ENCODE measurements around the gene C1QTNF9B.
"Not testable (repeated sequence)": the region's sequence is repeated elsewhere in the genome, so short reads cannot be mapped to it uniquely, and the experiment has no call there.

Gene C1QTNF9B

GRCh38 chr13:23897452-23897919 lies at the start of gene C1QTNF9B:
Gene C1QTNF9B, minus strand, starts transcription at chr13:23897502.
- not testable (repeated sequence) for FAIRE-seq; DNase-seq (ENCODE audit: low spot score)

GRCh38 chr13:23946900-23947299 lies 49.6 kb upstream of the C1QTNF9B start:
- FAIRE-seq (peak; percentile 40), DNase-seq (ENCODE audit: low spot score) (no peak)

GRCh38 chr13:23946067-23946466 lies 48.8 kb upstream of the C1QTNF9B start:
- FAIRE-seq, result no peak

GRCh38 chr13:23945612-23946011 lies 48.3 kb upstream of the C1QTNF9B start:
- FAIRE-seq (no peak), DNase-seq (ENCODE audit: low spot score) (no peak)

More at GRCh38 chr13:23946067-23946466, 48.8 kb upstream of the C1QTNF9B start:
- DNase-seq (ENCODE audit: low spot score), result no peak

- no peak for FAIRE-seq
Observed at GRCh38 chr13:23941211-23941610, 43.9 kb upstream of the C1QTNF9B start.

GRCh38 chr13:23939666-23940065 lies 42.4 kb upstream of the C1QTNF9B start:
- not testable (repeated sequence) for FAIRE-seq

More at GRCh38 chr13:23941211-23941610, 43.9 kb upstream of the C1QTNF9B start:
- no peak for DNase-seq (ENCODE audit: low spot score)

GRCh38 chr13:23934520-23934919 lies 37.2 kb upstream of the C1QTNF9B start:
- FAIRE-seq (no peak), DNase-seq (ENCODE audit: low spot score) (no peak)

More at GRCh38 chr13:23939666-23940065, 42.4 kb upstream of the C1QTNF9B start:
- not testable (repeated sequence) for DNase-seq (ENCODE audit: low spot score)

- peak; percentile 35 for DNase-seq (ENCODE audit: low spot score)
- FAIRE-seq, result no peak
Observed at GRCh38 chr13:23928985-23929384, 31.7 kb upstream of the C1QTNF9B start.

GRCh38 chr13:23923031-23923430 lies 25.7 kb upstream of the C1QTNF9B start:
- FAIRE-seq (no peak), DNase-seq (ENCODE audit: low spot score) (no peak)

- FAIRE-seq, result no peak
- no peak for DNase-seq (ENCODE audit: low spot score)
Observed at GRCh38 chr13:23922005-23922932, 25.0 kb upstream of the C1QTNF9B start.

- FAIRE-seq (no peak), DNase-seq (ENCODE audit: low spot score) (peak; percentile 16)
Observed at GRCh38 chr13:23921451-23921888, 24.2 kb upstream of the C1QTNF9B start.

- FAIRE-seq (no peak), DNase-seq (ENCODE audit: low spot score) (no peak)
Observed at GRCh38 chr13:23919006-23919405, 21.7 kb upstream of the C1QTNF9B start.

GRCh38 chr13:23918208-23918607 lies 20.9 kb upstream of the C1QTNF9B start:
- FAIRE-seq (no peak), DNase-seq (ENCODE audit: low spot score) (no peak)

- FAIRE-seq (no peak), DNase-seq (ENCODE audit: low spot score) (no peak)
Observed at GRCh38 chr13:23915308-23915707, 18.0 kb upstream of the C1QTNF9B start.

- DNase-seq (ENCODE audit: low spot score) (no peak), FAIRE-seq (no peak)
Observed at GRCh38 chr13:23912469-23912868, 15.2 kb upstream of the C1QTNF9B start.

GRCh38 chr13:23909606-23910005 lies 12.3 kb upstream of the C1QTNF9B start:
- DNase-seq (ENCODE audit: low spot score) (no peak), FAIRE-seq (no peak)

- DNase-seq (ENCODE audit: low spot score), result no peak
- no peak for FAIRE-seq
Observed at GRCh38 chr13:23905766-23906165, 8.5 kb upstream of the C1QTNF9B start.

- no peak for DNase-seq (ENCODE audit: low spot score)
- no peak for FAIRE-seq
Observed at GRCh38 chr13:23903906-23904280, 6.6 kb upstream of the C1QTNF9B start.

GRCh38 chr13:23902975-23903905 lies 5.9 kb upstream of the C1QTNF9B start:
- no peak for FAIRE-seq

GRCh38 chr13:23901365-23901764 lies 4.1 kb upstream of the C1QTNF9B start:
- DNase-seq (ENCODE audit: low spot score), result no peak

More at GRCh38 chr13:23902975-23903905, 5.9 kb upstream of the C1QTNF9B start:
- no peak for DNase-seq (ENCODE audit: low spot score)

GRCh38 chr13:23899555-23899954 lies 2.3 kb upstream of the C1QTNF9B start:
- FAIRE-seq, result no peak

More at GRCh38 chr13:23901365-23901764, 4.1 kb upstream of the C1QTNF9B start:
- FAIRE-seq, result no peak

More at GRCh38 chr13:23899555-23899954, 2.3 kb upstream of the C1QTNF9B start:
- DNase-seq (ENCODE audit: low spot score), result no peak
